ENCODE results near the gene TNFAIP2. TPM values are rescaled to one million over a fixed set of nuclear protein-coding genes. Genes with fewer than 3 reads are reported as not detected.

TNFAIP2 gene
- total RNA-seq, 3 donors from 2014 or later, result 43.6 to 76.5 (median 60.0) TPM

DNA sequence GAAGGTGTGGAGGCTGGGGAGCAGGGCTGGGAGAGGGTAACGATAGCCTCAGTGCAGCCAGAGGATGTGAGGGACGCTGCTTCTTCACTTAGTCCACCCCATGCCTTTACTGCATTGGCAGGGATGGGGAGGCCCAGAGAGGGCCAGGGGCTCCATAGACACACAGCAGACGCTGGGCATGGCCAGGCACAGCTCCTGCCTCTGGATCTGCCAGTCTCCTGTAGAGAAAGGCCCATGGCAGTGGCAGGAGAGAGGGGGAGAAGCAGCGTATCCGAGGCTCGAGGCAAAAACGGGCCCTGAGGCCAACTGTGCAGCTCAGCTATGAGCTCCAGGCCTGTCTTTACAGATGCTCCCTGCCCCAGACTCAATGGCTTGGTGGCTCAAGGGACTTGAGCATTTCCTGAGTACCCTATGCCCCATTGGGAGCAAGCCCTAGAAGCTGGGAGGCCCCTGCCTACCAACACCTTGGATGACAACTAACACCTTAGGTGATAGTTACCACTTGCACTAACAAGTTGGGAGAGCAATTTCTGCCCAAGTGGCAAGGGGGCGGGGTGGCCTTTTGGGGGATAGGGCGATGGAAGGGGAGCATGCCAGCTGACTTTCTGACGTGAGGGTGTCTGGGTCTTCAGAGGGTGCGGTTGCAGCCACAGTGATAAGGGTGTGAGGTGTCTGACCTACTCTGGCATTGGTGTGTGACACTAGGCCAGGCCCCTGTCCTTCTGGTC lies 44.2 kb upstream of the TNFAIP2 start:
- DNase-seq (ENCODE audit: low spot score in 2 of 2), result no peak
- Histone ChIP-seq H3K36me3 (no peaks in the 10 kb centered on the region), H3K27me3 (peaks cover 0 to 2% of the 10 kb centered on the region in 2 donors), H3K9me3 (no peaks in the 10 kb centered on the region), H3K4me3 (no peak overlapping the region), H3K4me1 (peaks cover 0 to 6% of the 10 kb centered on the region in 2 donors), H3K27ac (no peak overlapping the region)
- intact Hi-C loops (cut with DNase I; ENCODE audit: low total_unique reads), result no loop called here
- TF ChIP-seq POLR2A (IDR thresholded peaks at IDR 0.05) (no peak), POLR2AphosphoS5 (IDR thresholded peaks at IDR 0.05) (no peak)
- TF ChIP-seq, protein P1, sequence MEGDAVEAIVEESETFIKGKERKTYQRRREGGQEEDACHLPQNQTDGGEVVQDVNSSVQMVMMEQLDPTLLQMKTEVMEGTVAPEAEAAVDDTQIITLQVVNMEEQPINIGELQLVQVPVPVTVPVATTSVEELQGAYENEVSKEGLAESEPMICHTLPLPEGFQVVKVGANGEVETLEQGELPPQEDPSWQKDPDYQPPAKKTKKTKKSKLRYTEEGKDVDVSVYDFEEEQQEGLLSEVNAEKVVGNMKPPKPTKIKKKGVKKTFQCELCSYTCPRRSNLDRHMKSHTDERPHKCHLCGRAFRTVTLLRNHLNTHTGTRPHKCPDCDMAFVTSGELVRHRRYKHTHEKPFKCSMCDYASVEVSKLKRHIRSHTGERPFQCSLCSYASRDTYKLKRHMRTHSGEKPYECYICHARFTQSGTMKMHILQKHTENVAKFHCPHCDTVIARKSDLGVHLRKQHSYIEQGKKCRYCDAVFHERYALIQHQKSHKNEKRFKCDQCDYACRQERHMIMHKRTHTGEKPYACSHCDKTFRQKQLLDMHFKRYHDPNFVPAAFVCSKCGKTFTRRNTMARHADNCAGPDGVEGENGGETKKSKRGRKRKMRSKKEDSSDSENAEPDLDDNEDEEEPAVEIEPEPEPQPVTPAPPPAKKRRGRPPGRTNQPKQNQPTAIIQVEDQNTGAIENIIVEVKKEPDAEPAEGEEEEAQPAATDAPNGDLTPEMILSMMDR (IDR thresholded peaks at IDR 0.05), result no peak

DNA sequence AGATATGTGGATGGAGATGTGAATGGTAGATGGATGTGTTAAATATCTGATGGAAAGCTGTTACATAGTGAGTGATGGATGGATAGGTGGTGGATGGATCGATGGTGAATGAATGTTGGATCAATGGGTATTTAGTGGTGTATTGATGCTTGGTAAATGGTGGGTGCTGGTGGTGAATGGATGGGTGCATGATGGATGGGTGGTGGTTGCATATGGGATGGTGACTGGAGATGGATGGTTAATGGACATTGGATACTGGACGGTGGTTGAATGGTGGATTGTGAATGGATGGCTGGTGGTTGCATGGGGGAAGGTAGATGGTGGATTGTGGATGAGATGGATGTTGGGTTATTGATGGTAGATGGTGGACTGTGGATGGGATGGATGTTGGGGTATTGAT lies 41.3 kb upstream of the TNFAIP2 start:
- no peak for DNase-seq (ENCODE audit: low spot score in 2 of 2)
- intact Hi-C loops (cut with DNase I; ENCODE audit: low total_unique reads), result no loop called here
- Histone ChIP-seq H3K4me1 (no peaks in the 10 kb centered on the region), H3K36me3 (no peaks in the 10 kb centered on the region), H3K4me3 (no peak overlapping the region), H3K27me3 (peaks cover 0 to 22% of the 10 kb centered on the region in 2 donors), H3K9me3 (no peaks in the 10 kb centered on the region), H3K27ac (no peak overlapping the region)
- TF ChIP-seq, protein P1 (IDR thresholded peaks at IDR 0.05), result no peak
- TF ChIP-seq POLR2A (IDR thresholded peaks at IDR 0.05), result no peak
- no peak for TF ChIP-seq POLR2AphosphoS5 (IDR thresholded peaks at IDR 0.05)

DNA sequence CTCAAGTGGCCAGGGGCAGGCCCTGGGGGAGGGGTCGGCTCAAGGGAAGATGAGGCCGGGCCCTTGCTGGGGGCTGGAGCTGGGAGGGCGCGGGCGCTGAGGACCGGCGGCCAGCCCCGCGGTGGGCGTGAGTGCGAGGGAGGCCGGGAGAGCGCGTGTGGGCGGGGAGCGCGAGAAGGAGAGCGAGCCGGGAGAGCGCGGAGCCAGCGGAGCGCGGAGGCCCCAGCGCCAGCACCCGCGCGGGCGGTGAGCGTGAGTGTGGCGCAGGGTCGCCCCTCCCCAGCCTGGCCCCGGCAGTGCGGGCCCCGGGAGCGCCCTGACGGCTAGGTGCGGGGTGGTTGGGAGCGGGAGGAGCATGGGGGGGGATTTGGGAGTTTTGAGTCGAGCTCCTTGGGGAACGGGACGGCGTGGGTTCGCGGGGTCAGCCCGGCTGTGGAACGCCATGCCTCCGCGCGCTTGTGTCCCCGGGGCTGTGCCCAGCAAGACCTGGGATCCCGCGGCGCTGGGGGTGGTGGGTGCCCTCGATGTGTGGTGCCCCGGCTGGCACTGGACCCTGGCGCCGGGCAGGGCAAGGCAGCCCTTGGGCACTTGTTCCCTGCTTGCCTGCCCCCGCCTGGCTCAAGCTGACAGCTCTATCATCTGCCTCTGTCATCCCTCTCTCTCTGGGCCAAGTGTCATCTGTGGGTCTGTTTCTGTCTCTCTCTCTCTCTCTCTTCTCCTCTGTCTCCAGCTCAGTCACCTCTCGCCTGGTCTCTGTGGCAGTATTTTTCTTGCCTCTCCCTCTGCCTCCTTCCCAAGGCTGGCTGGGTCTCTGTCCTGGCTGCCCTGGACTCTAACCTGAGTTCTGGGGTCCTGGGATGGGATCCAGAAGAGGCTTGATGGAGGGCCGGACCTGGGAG lies 39.0 kb upstream of the TNFAIP2 start, which contains the start of gene LBHD2:
LBHD2 (plus strand) TSS at position 190 of the 899 bp plus-strand sequence. CDS start 1,803 bp downstream, outside the sequence.
- H3K4me1 ChIP-seq, result no peaks in the 10 kb centered on the region
- no peak within 1 kb of the TSS for H3K27ac ChIP-seq
- H3K27me3 ChIP-seq, result peaks cover 0 to 22% of the 10 kb centered on the region in 2 donors
- intact Hi-C loops (cut with DNase I; ENCODE audit: low total_unique reads), result no loop called here
- no peaks in the 10 kb centered on the region for H3K9me3 ChIP-seq
- H3K4me3 ChIP-seq, result peak within 1 kb of the TSS; percentile 20 to 55 (median 24)
- TF ChIP-seq, protein P1 (IDR thresholded peaks at IDR 0.05), result no peak
- no peak for DNase-seq (ENCODE audit: low spot score in 2 of 2)
- no peaks in the 10 kb centered on the region for H3K36me3 ChIP-seq

DNA sequence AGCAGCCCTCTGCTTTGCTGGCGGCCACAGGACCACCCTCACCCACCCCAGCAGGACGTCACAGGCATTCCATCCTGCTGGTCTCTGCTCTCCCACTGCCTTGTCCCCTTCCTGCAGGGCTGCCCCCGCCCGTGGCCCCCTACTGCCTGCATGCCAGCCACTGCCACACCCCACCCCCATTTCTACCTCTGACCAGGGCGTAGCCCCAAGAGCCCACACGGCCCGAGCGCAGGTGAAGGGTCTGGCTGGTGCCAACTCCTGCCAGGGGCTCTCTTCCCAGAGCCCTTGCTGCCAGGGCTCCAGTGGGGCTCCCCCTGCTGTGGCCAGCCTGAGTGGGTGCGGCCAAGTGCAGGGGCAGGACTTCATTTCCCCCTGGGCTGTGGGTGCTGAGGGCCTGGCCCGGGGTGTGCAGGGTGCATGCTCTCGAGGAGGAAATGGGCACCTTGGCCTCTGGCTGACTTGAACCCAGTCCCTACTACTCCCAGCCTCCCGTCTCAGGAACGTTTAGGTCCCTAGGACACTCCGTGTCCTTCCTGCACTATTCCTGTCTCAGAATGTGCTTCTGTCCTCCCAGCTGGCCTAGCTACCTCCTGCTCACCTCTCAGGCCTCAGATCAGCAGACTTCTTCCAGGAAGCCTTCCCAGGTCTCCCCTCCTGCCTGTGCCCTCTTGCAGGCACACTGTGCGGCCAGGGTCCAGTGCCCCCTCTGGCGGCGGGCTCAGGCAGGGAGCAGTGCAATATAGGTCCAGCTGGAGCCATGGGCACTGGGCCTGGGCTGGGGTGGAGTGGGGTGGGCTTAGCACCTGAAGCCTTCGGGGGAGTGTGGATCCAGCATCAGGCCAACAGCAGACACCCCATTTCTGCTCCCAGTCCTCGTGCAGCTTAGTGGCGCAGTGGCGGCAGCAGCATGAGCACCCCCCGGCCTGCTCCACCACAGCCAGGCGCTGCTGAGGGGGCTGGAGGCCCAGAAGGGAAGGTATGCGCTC lies 37.9 kb upstream of the TNFAIP2 start:
- Histone ChIP-seq H3K9me3 (no peaks in the 10 kb centered on the region), H3K36me3 (no peaks in the 10 kb centered on the region), H3K4me1 (no peaks in the 10 kb centered on the region), H3K27ac (no peak overlapping the region), H3K27me3 (peaks cover 0 to 22% of the 10 kb centered on the region in 2 donors), H3K4me3 (no peak overlapping the region)
- intact Hi-C loops (cut with DNase I; ENCODE audit: low total_unique reads), result no loop called here
- TF ChIP-seq POLR2AphosphoS5 (IDR thresholded peaks at IDR 0.05) (no peak), POLR2A (IDR thresholded peaks at IDR 0.05) (no peak)
- DNase-seq (ENCODE audit: low spot score in 2 of 2), result no peak

DNA sequence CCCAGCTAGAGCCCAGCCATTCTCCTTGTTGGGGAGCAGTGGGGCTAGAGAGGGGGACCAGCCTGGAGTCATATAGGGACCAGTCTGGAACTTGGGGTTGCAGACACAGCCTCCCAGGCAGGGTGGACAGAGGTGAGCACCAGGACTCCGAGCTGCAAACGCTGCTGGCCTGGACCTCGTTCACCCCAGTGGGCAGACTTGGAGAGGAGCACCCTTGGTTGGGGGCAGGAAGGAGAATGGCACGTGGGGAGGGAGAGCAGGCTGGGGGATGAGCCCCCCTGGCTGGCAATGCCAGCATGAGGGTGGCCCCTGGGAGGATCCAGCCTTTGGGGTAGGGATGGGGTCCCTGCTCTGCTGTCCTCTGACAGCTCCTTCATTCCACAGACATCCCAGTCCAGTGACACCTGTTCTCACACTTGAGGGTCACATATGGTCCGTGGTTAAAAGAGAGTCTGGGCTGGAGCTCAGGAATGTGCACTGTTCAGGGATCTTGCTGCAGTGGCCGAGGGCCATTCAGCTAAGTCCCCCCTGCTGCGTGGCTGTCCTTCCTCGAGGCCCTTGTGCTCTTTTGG lies 36.4 kb upstream of the TNFAIP2 start:
- Histone ChIP-seq H3K27me3 (peaks cover 0 to 22% of the 10 kb centered on the region in 2 donors), H3K27ac (no peak overlapping the region), H3K4me1 (no peaks in the 10 kb centered on the region), H3K9me3 (no peaks in the 10 kb centered on the region), H3K4me3 (no peak overlapping the region), H3K36me3 (no peaks in the 10 kb centered on the region)
- TF ChIP-seq POLR2AphosphoS5 (IDR thresholded peaks at IDR 0.05) (no peak), POLR2A (IDR thresholded peaks at IDR 0.05) (no peak)
- TF ChIP-seq, protein P1 (IDR thresholded peaks at IDR 0.05), result no peak
- DNase-seq (ENCODE audit: low spot score in 2 of 2), result no peak
- intact Hi-C loops (cut with DNase I; ENCODE audit: low total_unique reads), result no loop called here

All from breast epithelium (tissue), 4 donors.